ENCODE results near the gene TMED5.
"Not testable (repeated sequence)": the region's sequence is repeated elsewhere in the genome, so short reads cannot be mapped to it uniquely, and the experiment has no call there.

TMED5 gene

GRCh38 chr1:93190432-93190831 lies 10.2 kb upstream of the TMED5 start:
- Mint-ChIP-seq H3K27me3 (no peaks in the 10 kb centered on the region), H3K27ac (no peak overlapping the region), H3K9me3 (no peaks in the 10 kb centered on the region), H3K4me1 (ENCODE audit: low read depth) (peaks cover 14% of the 10 kb centered on the region), H3K36me3 (ENCODE audit: low read depth) (peaks cover 72% of the 10 kb centered on the region), H3K4me3 (no peak overlapping the region)

GRCh38 chr1:93186667-93187066 lies 6.5 kb upstream of the TMED5 start:
- no peak overlapping the region for H3K27ac Mint-ChIP-seq
- H3K4me3 Mint-ChIP-seq, result no peak overlapping the region
- H3K9me3 Mint-ChIP-seq, result no peaks in the 10 kb centered on the region
- peaks cover 39% of the 10 kb centered on the region for H3K4me1 Mint-ChIP-seq (ENCODE audit: low read depth)
- H3K27me3 Mint-ChIP-seq, result no peaks in the 10 kb centered on the region
- H3K36me3 Mint-ChIP-seq (ENCODE audit: low read depth), result peaks cover 55% of the 10 kb centered on the region

- H3K4me3 Mint-ChIP-seq, result peak within 1 kb of the TSS; percentile 95
- peaks cover 40% of the 10 kb centered on the region for H3K36me3 Mint-ChIP-seq (ENCODE audit: low read depth)
- H3K4me1 Mint-ChIP-seq (ENCODE audit: low read depth), result peaks cover 61% of the 10 kb centered on the region
- no peaks in the 10 kb centered on the region for H3K27me3 Mint-ChIP-seq
- no peaks in the 10 kb centered on the region for H3K9me3 Mint-ChIP-seq
- H3K27ac Mint-ChIP-seq, result peak within 1 kb of the TSS; percentile 99
These were observed 755 bp upstream of the TMED5 start, which contains the start of gene CCDC18 for GRCh38 chr1:93180723-93181613. TSS of gene CCDC18 (plus strand) at chr1:93180724. CDS start at chr1:93183362, 2,638 bp downstream.

GRCh38 chr1:93178418-93178817 lies 1.8 kb downstream of the TMED5 start:
- Mint-ChIP-seq H3K36me3 (ENCODE audit: low read depth) (peaks cover 41% of the 10 kb centered on the region), H3K9me3 (no peaks in the 10 kb centered on the region), H3K27me3 (no peaks in the 10 kb centered on the region), H3K4me1 (ENCODE audit: low read depth) (peaks cover 60% of the 10 kb centered on the region), H3K27ac (peak overlapping the region; percentile 99), H3K4me3 (peak overlapping the region; percentile 95)

- Mint-ChIP-seq H3K36me3 (ENCODE audit: low read depth) (peaks cover 41% of the 10 kb centered on the region), H3K9me3 (no peaks in the 10 kb centered on the region), H3K4me3 (peak overlapping the region; percentile 95), H3K27me3 (no peaks in the 10 kb centered on the region), H3K4me1 (ENCODE audit: low read depth) (peaks cover 62% of the 10 kb centered on the region), H3K27ac (peak overlapping the region; percentile 70)
These were observed 2.2 kb downstream of the TMED5 start for GRCh38 chr1:93177991-93178390.

- Mint-ChIP-seq H3K4me1 (ENCODE audit: low read depth) (peaks cover 66% of the 10 kb centered on the region), H3K36me3 (ENCODE audit: low read depth) (peaks cover 56% of the 10 kb centered on the region)
- not testable (repeated sequence) for H3K27me3 Mint-ChIP-seq, H3K9me3 Mint-ChIP-seq, H3K27ac Mint-ChIP-seq, H3K4me3 Mint-ChIP-seq
These were observed 5.6 kb downstream of the TMED5 start for GRCh38 chr1:93174638-93175037.

GRCh38 chr1:93172778-93173177 lies 7.4 kb downstream of the TMED5 start:
- Mint-ChIP-seq H3K27ac (no peak overlapping the region), H3K4me3 (no peak overlapping the region), H3K27me3 (no peaks in the 10 kb centered on the region), H3K4me1 (ENCODE audit: low read depth) (peaks cover 68% of the 10 kb centered on the region), H3K9me3 (peaks cover under 1% of the 10 kb centered on the region), H3K36me3 (ENCODE audit: low read depth) (peaks cover 54% of the 10 kb centered on the region)

- peak overlapping the region; percentile 82 for H3K4me3 Mint-ChIP-seq
- peak overlapping the region; percentile 81 for H3K27ac Mint-ChIP-seq
- peaks cover 63% of the 10 kb centered on the region for H3K4me1 Mint-ChIP-seq (ENCODE audit: low read depth)
- H3K36me3 Mint-ChIP-seq (ENCODE audit: low read depth), result peaks cover 62% of the 10 kb centered on the region
- peaks cover 11% of the 10 kb centered on the region for H3K9me3 Mint-ChIP-seq
- H3K27me3 Mint-ChIP-seq, result no peaks in the 10 kb centered on the region
These were observed 8.6 kb downstream of the TMED5 start for GRCh38 chr1:93171549-93172034.

- peaks cover 64% of the 10 kb centered on the region for H3K36me3 Mint-ChIP-seq (ENCODE audit: low read depth)
These were observed 10.0 kb downstream of the TMED5 start for GRCh38 chr1:93170141-93170678.

GRCh38 chr1:93167006-93167405 lies 13.2 kb downstream of the TMED5 start:
- peaks cover 15% of the 10 kb centered on the region for H3K9me3 Mint-ChIP-seq
- H3K4me3 Mint-ChIP-seq, result no peak overlapping the region
- H3K4me1 Mint-ChIP-seq (ENCODE audit: low read depth), result peaks cover 48% of the 10 kb centered on the region
- H3K36me3 Mint-ChIP-seq (ENCODE audit: low read depth), result peaks cover 51% of the 10 kb centered on the region
- no peak overlapping the region for H3K27ac Mint-ChIP-seq
- no peaks in the 10 kb centered on the region for H3K27me3 Mint-ChIP-seq

More at GRCh38 chr1:93170141-93170678, 10.0 kb downstream of the TMED5 start:
- H3K27me3 Mint-ChIP-seq, H3K27ac Mint-ChIP-seq: not testable (repeated sequence)
- H3K9me3 Mint-ChIP-seq, result peaks cover 15% of the 10 kb centered on the region
- H3K4me1 Mint-ChIP-seq (ENCODE audit: low read depth), result peaks cover 63% of the 10 kb centered on the region
- H3K4me3 Mint-ChIP-seq, result peak overlapping the region; percentile 82

GRCh38 chr1:93165895-93166294 lies 14.3 kb downstream of the TMED5 start:
- Mint-ChIP-seq H3K36me3 (ENCODE audit: low read depth) (peaks cover 52% of the 10 kb centered on the region), H3K4me1 (ENCODE audit: low read depth) (peaks cover 39% of the 10 kb centered on the region), H3K9me3 (peaks cover 15% of the 10 kb centered on the region)
- H3K27ac Mint-ChIP-seq, H3K4me3 Mint-ChIP-seq, H3K27me3 Mint-ChIP-seq: not testable (repeated sequence)

- H3K4me1 Mint-ChIP-seq (ENCODE audit: low read depth), result peaks cover 35% of the 10 kb centered on the region
- no peak overlapping the region for H3K27ac Mint-ChIP-seq
- no peak overlapping the region for H3K4me3 Mint-ChIP-seq
- peaks cover 15% of the 10 kb centered on the region for H3K9me3 Mint-ChIP-seq
- peaks cover 50% of the 10 kb centered on the region for H3K36me3 Mint-ChIP-seq (ENCODE audit: low read depth)
- no peaks in the 10 kb centered on the region for H3K27me3 Mint-ChIP-seq
These were observed 15.4 kb downstream of the TMED5 start for GRCh38 chr1:93164816-93165215.

- peaks cover 15% of the 10 kb centered on the region for H3K9me3 Mint-ChIP-seq
- peaks cover 22% of the 10 kb centered on the region for H3K4me1 Mint-ChIP-seq (ENCODE audit: low read depth)
- H3K36me3 Mint-ChIP-seq (ENCODE audit: low read depth), result peaks cover 50% of the 10 kb centered on the region
- not testable (repeated sequence) for H3K27me3 Mint-ChIP-seq, H3K4me3 Mint-ChIP-seq, H3K27ac Mint-ChIP-seq
These were observed 16.9 kb downstream of the TMED5 start for GRCh38 chr1:93163314-93163713.

- Mint-ChIP-seq H3K9me3 (no peaks in the 10 kb centered on the region), H3K36me3 (ENCODE audit: low read depth) (peaks cover 37% of the 10 kb centered on the region), H3K4me1 (ENCODE audit: low read depth) (peaks cover 15% of the 10 kb centered on the region), H3K27me3 (no peaks in the 10 kb centered on the region), H3K27ac (no peak overlapping the region), H3K4me3 (no peak overlapping the region)
These were observed 20.9 kb downstream of the TMED5 start for GRCh38 chr1:93159337-93159736.

- Mint-ChIP-seq H3K4me3 (no peak overlapping the region), H3K4me1 (ENCODE audit: low read depth) (peaks cover 15% of the 10 kb centered on the region), H3K36me3 (ENCODE audit: low read depth) (peaks cover 56% of the 10 kb centered on the region), H3K9me3 (no peaks in the 10 kb centered on the region), H3K27me3 (no peaks in the 10 kb centered on the region), H3K27ac (peak overlapping the region; percentile 68)
These were observed 24.9 kb downstream of the TMED5 start for GRCh38 chr1:93155335-93155734.
